Panc1 (cell line): ENCODE measurements around the gene KCTD13. TPM values are rescaled to one million over a fixed set of nuclear protein-coding genes. Genes with fewer than 3 reads are reported as not detected.

ENCODE experiments used
- ATAC-seq: fragments of 200-7000 bp; cut with Tn5 transposase; 2 replicates; pipeline ENCODE4 v1.9.1; 2020; ENCODE audit warnings: mild to moderate bottlenecking, moderate library complexity
- BruUV-seq: library from RNA; stranded (reverse); fragments of 400-500 nt; replicated peaks from 2 replicates; lab custom pipeline; 2021; lab: Mats Ljungman, UMichigan
- CTCF ChIA-PET: fragments of 300-600 bp; sonication (Branson Sonifier 250); formaldehyde crosslinking; loops from one replicate; lab custom pipeline; 2022; ENCODE audit warnings: antibody characterized with exemption; lab: Charles Lee
- POLR2A ChIA-PET: fragments of 300-600 bp; sonication (Branson Sonifier 250); formaldehyde crosslinking; loops from one replicate; lab custom pipeline; 2022; ENCODE audit warnings: antibody characterized with exemption; lab: Charles Lee
- DNase-seq: peaks from one replicate; pipeline ENCODE4 v3.0.0-alpha.2; 2010; ENCODE audit warnings: low read depth, low spot score
- H3K27ac ChIP-seq: 2 replicates; pipeline ENCODE4 v1.5.1; 2011; ENCODE audit warnings: mild to moderate bottlenecking, low read length, inconsistent platforms
- H3K27me3 ChIP-seq: fragments of 200-500 bp; sonication (Bioruptor generic); 2 replicates; pipeline ENCODE4 v1.6.0; 2014; ENCODE audit warnings: low read length, inconsistent platforms; ENCODE audit not compliant: control insufficient read depth, insufficient read depth
- H3K36me3 ChIP-seq: fragments of 200-500 bp; sonication (Bioruptor generic); 2 replicates; pipeline ENCODE4 v1.5.1; 2014; ENCODE audit warnings: inconsistent platforms, mild to moderate bottlenecking, low read length, moderate library complexity; ENCODE audit not compliant: control insufficient read depth, insufficient read depth
- H3K4me1 ChIP-seq: 2 replicates; pipeline ENCODE4 v1.5.1; 2011; ENCODE audit warnings: inconsistent platforms, mild to moderate bottlenecking, low read length, moderate library complexity; ENCODE audit not compliant: control insufficient read depth, insufficient read depth
- H3K4me3 ChIP-seq, 2 experiments: 2 replicates each; pipeline ENCODE4 v1.5.1; 2011 to 2012; ENCODE audit warnings: low read depth in 2 of 2, low read length in 2 of 2, mild to moderate bottlenecking in 2 of 2, inconsistent platforms in 1 of 2, moderate library complexity in 1 of 2
- H3K9me3 ChIP-seq: fragments of 200-500 bp; sonication (Bioruptor generic); 2 replicates; pipeline ENCODE4 v1.5.1; 2014; ENCODE audit warnings: low read depth, mild to moderate bottlenecking, inconsistent platforms, low read length, moderate library complexity; ENCODE audit not compliant: control insufficient read depth, insufficient read depth
- CTCF ChIP-seq: fragments of 450-650 bp; IDR thresholded peaks from 2 replicates; pipeline ENCODE4 v1.5.1; 2017; ENCODE audit warnings: mild to moderate bottlenecking
- POLR2AphosphoS5 ChIP-seq: IDR thresholded peaks from 2 replicates; pipeline ENCODE4 v1.6.1; 2012; ENCODE audit warnings: mild to moderate bottlenecking, low read depth, low read length, moderate library complexity
- SIN3A ChIP-seq: IDR thresholded peaks from 2 replicates; pipeline ENCODE4 v1.6.1; 2012; ENCODE audit warnings: low read depth, mild to moderate bottlenecking, low read length, moderate library complexity, borderline replicate concordance; ENCODE audit not compliant: insufficient read depth
- TCF7L2 ChIP-seq: IDR thresholded peaks from 2 replicates; pipeline ENCODE4 v1.6.1; 2011; ENCODE audit warnings: mild to moderate bottlenecking, low read depth, low read length, inconsistent platforms
- in situ Hi-C: cut with HindIII; loops from 2 replicates; pipeline ENCODE4 v1.10.0; 2016; ENCODE audit warnings: low sequenced_read_pairs, low pct_unique_long_range_greater_than_20kb
- intact Hi-C: fragments of 100-400 bp; cut with micrococcal nuclease; formaldehyde crosslinking; loops from one replicate; pipeline ENCODE4 v1.10.0; 2022; ENCODE audit not compliant: unreplicated experiment
- total RNA-seq: library from RNA; stranded (reverse); gene quantifications from one replicate; pipeline ENCODE4 v1.2.1, GENCODE V29; 2021; ENCODE audit not compliant: unreplicated experiment
- TF ChIP-seq, protein P1 (sequence below), 2 experiments: IDR thresholded peaks; 2 replicates each; pipeline ENCODE4 v1.6.1; 2011 to 2012; ENCODE audit warnings: low read depth in 2 of 2, control low read depth in 1 of 2, low read length in 1 of 2, mild to moderate bottlenecking in 1 of 2, moderate library complexity in 1 of 2; ENCODE audit not compliant: insufficient read depth in 1 of 2

KCTD13 gene
- total RNA-seq, 1 experiment from 2014 or later, result 45.7 TPM

DNA sequence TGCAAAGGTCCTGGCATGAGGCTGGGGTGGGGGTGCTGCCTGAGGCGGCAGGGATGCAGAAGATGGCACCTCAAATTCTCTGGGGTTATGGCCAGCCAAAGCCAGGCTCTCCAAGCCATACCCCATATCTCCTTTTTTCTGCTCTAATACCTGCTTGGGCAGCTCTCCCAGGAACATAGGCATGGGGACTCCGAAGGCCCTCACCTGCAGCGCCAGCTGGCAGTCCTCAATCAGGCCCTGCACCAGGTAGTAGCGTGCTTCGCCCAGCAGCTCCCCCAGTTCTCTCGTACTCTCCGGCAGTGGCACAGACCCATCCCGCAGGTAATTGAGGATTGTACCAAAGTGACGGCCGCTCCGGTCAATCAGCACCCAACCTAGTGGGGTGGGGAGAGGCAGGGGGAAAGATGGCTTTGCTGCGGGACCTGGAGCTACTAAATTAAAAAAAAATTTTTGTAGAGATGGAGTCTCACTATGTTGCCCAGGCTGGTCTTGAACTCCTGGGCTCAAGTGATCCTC, 3.0 kb downstream of the KCTD13 start:
- peaks cover 14% of the 10 kb centered on the region for H3K4me1 ChIP-seq
- no peak for ATAC-seq
- no peak for TF ChIP-seq TCF7L2
- TF ChIP-seq, protein P1, sequence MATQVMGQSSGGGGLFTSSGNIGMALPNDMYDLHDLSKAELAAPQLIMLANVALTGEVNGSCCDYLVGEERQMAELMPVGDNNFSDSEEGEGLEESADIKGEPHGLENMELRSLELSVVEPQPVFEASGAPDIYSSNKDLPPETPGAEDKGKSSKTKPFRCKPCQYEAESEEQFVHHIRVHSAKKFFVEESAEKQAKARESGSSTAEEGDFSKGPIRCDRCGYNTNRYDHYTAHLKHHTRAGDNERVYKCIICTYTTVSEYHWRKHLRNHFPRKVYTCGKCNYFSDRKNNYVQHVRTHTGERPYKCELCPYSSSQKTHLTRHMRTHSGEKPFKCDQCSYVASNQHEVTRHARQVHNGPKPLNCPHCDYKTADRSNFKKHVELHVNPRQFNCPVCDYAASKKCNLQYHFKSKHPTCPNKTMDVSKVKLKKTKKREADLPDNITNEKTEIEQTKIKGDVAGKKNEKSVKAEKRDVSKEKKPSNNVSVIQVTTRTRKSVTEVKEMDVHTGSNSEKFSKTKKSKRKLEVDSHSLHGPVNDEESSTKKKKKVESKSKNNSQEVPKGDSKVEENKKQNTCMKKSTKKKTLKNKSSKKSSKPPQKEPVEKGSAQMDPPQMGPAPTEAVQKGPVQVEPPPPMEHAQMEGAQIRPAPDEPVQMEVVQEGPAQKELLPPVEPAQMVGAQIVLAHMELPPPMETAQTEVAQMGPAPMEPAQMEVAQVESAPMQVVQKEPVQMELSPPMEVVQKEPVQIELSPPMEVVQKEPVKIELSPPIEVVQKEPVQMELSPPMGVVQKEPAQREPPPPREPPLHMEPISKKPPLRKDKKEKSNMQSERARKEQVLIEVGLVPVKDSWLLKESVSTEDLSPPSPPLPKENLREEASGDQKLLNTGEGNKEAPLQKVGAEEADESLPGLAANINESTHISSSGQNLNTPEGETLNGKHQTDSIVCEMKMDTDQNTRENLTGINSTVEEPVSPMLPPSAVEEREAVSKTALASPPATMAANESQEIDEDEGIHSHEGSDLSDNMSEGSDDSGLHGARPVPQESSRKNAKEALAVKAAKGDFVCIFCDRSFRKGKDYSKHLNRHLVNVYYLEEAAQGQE (IDR thresholded peaks at IDR 0.05; ENCODE audit: insufficient read depth in 1 of 2, low read depth in 2 of 2, low read length in 1 of 2), result no peak
- no peak for TF ChIP-seq POLR2AphosphoS5
- no peak for TF ChIP-seq SIN3A
- no peak for TF ChIP-seq CTCF
- no peak overlapping the region for H3K27ac ChIP-seq
- DNase-seq, result no peak
- in situ Hi-C loops (no loop called here), intact Hi-C loops (no loop called here)
- H3K4me3 ChIP-seq, result no peak overlapping the region
- H3K9me3 ChIP-seq, result no peaks in the 10 kb centered on the region
- CTCF ChIA-PET, result no interaction called here
- no peaks in the 10 kb centered on the region for H3K27me3 ChIP-seq
- BruUV-seq, result no TSS peak
- POLR2A ChIA-PET, result interaction anchor here (0.9 kb wide), 2 partner anchors 22 to 50 kb away, joined by 5 to 6 read pairs; partner anchors contain the start of gene TAOK2
- peaks cover 12% of the 10 kb centered on the region; the same call in 1 of the 2 replicates for H3K36me3 ChIP-seq

DNA sequence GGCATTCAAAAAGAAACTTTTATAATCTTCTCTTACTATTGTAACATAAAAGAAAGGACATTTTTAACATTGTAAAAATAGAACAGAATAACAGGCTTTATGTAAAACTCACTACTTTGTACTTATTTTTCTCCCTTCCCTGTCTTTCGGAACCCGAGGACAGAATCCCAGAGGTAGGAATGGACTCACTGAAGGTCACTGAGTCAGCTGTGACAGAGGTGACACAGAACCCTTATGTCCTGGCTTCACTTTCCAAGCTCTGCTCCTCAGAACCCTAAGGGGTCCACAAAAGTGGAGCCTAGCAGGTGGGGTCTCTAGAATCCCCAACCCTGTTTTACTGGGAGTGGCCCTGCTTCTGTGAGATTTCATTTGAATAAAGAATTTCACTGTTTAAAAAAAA, 3.7 kb downstream of the KCTD13 start:
- ChIA-PET CTCF (no interaction called here), POLR2A (interaction anchor here (0.9 kb wide), 2 partner anchors 21 to 51 kb away, joined by 5 to 6 read pairs; partner anchors contain the start of gene TAOK2)
- ATAC-seq (no peak), DNase-seq (no peak)
- Histone ChIP-seq H3K27me3 (no peaks in the 10 kb centered on the region), H3K36me3 (peaks cover 15% of the 10 kb centered on the region; the same call in 1 of the 2 replicates), H3K4me1 (peaks cover 13% of the 10 kb centered on the region), H3K27ac (no peak overlapping the region), H3K9me3 (no peaks in the 10 kb centered on the region), H3K4me3 (no peak overlapping the region)
- BruUV-seq, result no TSS peak
- TF ChIP-seq TCF7L2 (no peak), POLR2AphosphoS5 (no peak), SIN3A (no peak), CTCF (no peak)
- TF ChIP-seq, protein P1 (IDR thresholded peaks at IDR 0.05; ENCODE audit: insufficient read depth in 1 of 2, low read depth in 2 of 2, low read length in 1 of 2), result no peak
- intact Hi-C loops (no loop called here), in situ Hi-C loops (no loop called here)
